Suprapubic skin (tissue), 4 donors: ENCODE data around the gene LRRC4C.

ENCODE experiments used
- CTCF ChIP-seq, 2 donors: fragments of 200-600 bp in 1 of 2; fragments of 450-650 bp in 1 of 2; sonication (generic) in 1 of 2; IDR thresholded peaks; one replicate each; pipeline ENCODE4 v1.5.1; 2016 to 2019; ENCODE audit warnings: antibody characterized with exemption in 2 of 2, mild to moderate bottlenecking in 1 of 2, moderate library complexity in 1 of 2
- POLR2A ChIP-seq, 2 donors: fragments of 450-650 bp; IDR thresholded peaks; one replicate each; pipeline ENCODE4 v1.6.1; 2017; ENCODE audit warnings: antibody characterized with exemption in 2 of 2, mild to moderate bottlenecking in 2 of 2, moderate library complexity in 2 of 2
- POLR2AphosphoS5 ChIP-seq, 3 donors: sonication (generic); formaldehyde crosslinking; IDR thresholded peaks; one replicate each; pipeline ENCODE4 v1.6.1; 2017; ENCODE audit warnings: antibody characterized with exemption in 3 of 3

GRCh38 chr11:41351825-41352224, 107.6 kb downstream of the LRRC4C start:
- TF ChIP-seq CTCF (IDR thresholded peaks at IDR 0.05) (no peak), POLR2A (IDR thresholded peaks at IDR 0.05) (no peak), POLR2AphosphoS5 (IDR thresholded peaks at IDR 0.05) (no peak)
